H9 (cell line): Measurements from ENCODE around the gene ADAMTS3. TPM values are rescaled to one million over a fixed set of nuclear protein-coding genes. Genes with fewer than 3 reads are reported as not detected.

Experiments
- DNase-seq: peaks from one replicate; pipeline ENCODE4 v3.0.0-alpha.2; 2017
- H2AFZ ChIP-seq: one replicate; pipeline ENCODE4 v1.6.1; 2013; ENCODE audit warnings: mild to moderate bottlenecking, low read length, control low read depth, moderate library complexity
- H2AK5ac ChIP-seq: 2 replicates; pipeline ENCODE4 v1.6.1; 2013; ENCODE audit warnings: low read length, control low read depth, mixed read lengths; ENCODE audit not compliant: insufficient read length
- H2BK120ac ChIP-seq: one replicate; pipeline ENCODE4 v1.6.1; 2013; ENCODE audit warnings: low read depth, mild to moderate bottlenecking, low read length, control low read depth, inconsistent platforms; ENCODE audit not compliant: poor library complexity, severe bottlenecking
- H2BK12ac ChIP-seq: 2 replicates; pipeline ENCODE4 v1.6.1; 2013; ENCODE audit warnings: low read length, control low read depth, mixed read lengths, low read depth; ENCODE audit not compliant: insufficient read length
- H2BK15ac ChIP-seq: 2 replicates; pipeline ENCODE4 v1.6.1; 2013; ENCODE audit warnings: low read depth, low read length, control low read depth
- H2BK20ac ChIP-seq: one replicate; pipeline ENCODE4 v1.6.1; 2013; ENCODE audit warnings: low read depth, mild to moderate bottlenecking, low read length, control low read depth, inconsistent platforms; ENCODE audit not compliant: poor library complexity, severe bottlenecking
- H2BK5ac ChIP-seq: 2 replicates; pipeline ENCODE4 v1.6.1; 2013; ENCODE audit warnings: low read length, control low read depth, mixed read lengths; ENCODE audit not compliant: insufficient read length
- H3K14ac ChIP-seq: 2 replicates; pipeline ENCODE4 v1.6.1; 2013; ENCODE audit warnings: low read length, control low read depth; ENCODE audit not compliant: insufficient read depth
- H3K18ac ChIP-seq: 2 replicates; pipeline ENCODE4 v1.6.1; 2013; ENCODE audit warnings: low read depth, mild to moderate bottlenecking, mixed read lengths, low read length, control low read depth; ENCODE audit not compliant: insufficient read length
- H3K23ac ChIP-seq: 2 replicates; pipeline ENCODE4 v1.6.1; 2013; ENCODE audit warnings: low read length, control low read depth, mixed read lengths, low read depth; ENCODE audit not compliant: insufficient read length
- H3K23me2 ChIP-seq: 2 replicates; pipeline ENCODE4 v1.6.1; 2013; ENCODE audit warnings: low read depth, mild to moderate bottlenecking, mixed read lengths, low read length, control low read depth; ENCODE audit not compliant: insufficient read length, poor library complexity, severe bottlenecking
- H3K27ac ChIP-seq: 2 replicates; pipeline ENCODE4 v1.5.1; 2013; ENCODE audit warnings: low read length, control low read depth, mixed read lengths, low read depth; ENCODE audit not compliant: insufficient read length
- H3K27me3 ChIP-seq: 2 replicates; pipeline ENCODE4 v1.6.1; 2013; ENCODE audit warnings: low read length, control low read depth, inconsistent platforms; ENCODE audit not compliant: insufficient read depth
- H3K4ac ChIP-seq: 2 replicates; pipeline ENCODE4 v1.6.1; 2013; ENCODE audit warnings: low read depth, mild to moderate bottlenecking, control low read depth, inconsistent platforms, low read length, moderate library complexity
- H3K4me1 ChIP-seq: 2 replicates; pipeline ENCODE4 v1.6.1; 2013; ENCODE audit warnings: low read length, control low read depth, inconsistent platforms; ENCODE audit not compliant: insufficient read depth
- H3K4me2 ChIP-seq: 2 replicates; pipeline ENCODE4 v1.6.1; 2013; ENCODE audit warnings: low read length, control low read depth, mixed read lengths; ENCODE audit not compliant: insufficient read length, insufficient read depth
- H3K56ac ChIP-seq: 2 replicates; pipeline ENCODE4 v1.6.1; 2013; ENCODE audit warnings: low read depth, mild to moderate bottlenecking, mixed read lengths, low read length, control low read depth; ENCODE audit not compliant: insufficient read length
- H3K79me1 ChIP-seq: 2 replicates; pipeline ENCODE4 v1.6.1; 2013; ENCODE audit warnings: low read depth, mild to moderate bottlenecking, moderate library complexity, low read length, control low read depth, inconsistent platforms; ENCODE audit not compliant: insufficient read depth, poor library complexity, severe bottlenecking
- H3K79me2 ChIP-seq: 2 replicates; pipeline ENCODE4 v1.6.1; 2013; ENCODE audit warnings: low read length, control low read depth, inconsistent platforms; ENCODE audit not compliant: insufficient read depth
- H3K9ac ChIP-seq: 2 replicates; pipeline ENCODE4 v1.6.1; 2013; ENCODE audit warnings: low read length, control low read depth, mixed read lengths; ENCODE audit not compliant: insufficient read length; ENCODE audit errors: extremely low read depth
- H3K9me3 ChIP-seq: one replicate; pipeline ENCODE4 v1.6.1; 2013; ENCODE audit warnings: low read depth, low read length, inconsistent platforms; ENCODE audit not compliant: control insufficient read depth
- H3T11ph ChIP-seq: one replicate; pipeline ENCODE4 v1.6.1; 2013; ENCODE audit warnings: mild to moderate bottlenecking, low read length, control low read depth, inconsistent platforms
- H4K20me1 ChIP-seq: one replicate; pipeline ENCODE4 v1.6.1; 2013; ENCODE audit not compliant: control insufficient read depth, insufficient read length, insufficient read depth
- H4K5ac ChIP-seq: 2 replicates; pipeline ENCODE4 v1.6.1; 2013; ENCODE audit warnings: low read depth, mild to moderate bottlenecking, mixed read lengths, low read length, control low read depth; ENCODE audit not compliant: insufficient read length
- H4K8ac ChIP-seq: replicated peaks from 2 replicates; pipeline ENCODE4 v1.6.1; 2013; ENCODE audit warnings: low read length, control low read depth, mixed read lengths, low read depth; ENCODE audit not compliant: insufficient read length
- H4K91ac ChIP-seq: 2 replicates; pipeline ENCODE4 v1.6.1; 2013; ENCODE audit warnings: low read depth, mild to moderate bottlenecking, moderate library complexity, mixed read lengths, low read length, control low read depth; ENCODE audit not compliant: insufficient read length
- H3K27ac Mint-ChIP-seq, 3 experiments: 2 replicates in 2 of 3; 3 replicates in 1 of 3; pipeline ENCODE4 v1.8.0; 2020 to 2021; ENCODE audit warnings: mixed read lengths in 3 of 3, mild to moderate bottlenecking in 1 of 3, moderate library complexity in 1 of 3
- H3K27me3 Mint-ChIP-seq: 2 replicates; pipeline ENCODE4 v1.8.0; 2021; ENCODE audit warnings: low read depth, mild to moderate bottlenecking, moderate library complexity, mixed read lengths
- H3K36me3 Mint-ChIP-seq, 3 experiments: 2 replicates in 2 of 3; 3 replicates in 1 of 3; pipeline ENCODE4 v1.8.0; 2020 to 2021; ENCODE audit warnings: low read depth in 3 of 3, mixed read lengths in 3 of 3; ENCODE audit not compliant: insufficient read depth in 1 of 3
- H3K4me1 Mint-ChIP-seq, 2 experiments: 2 replicates each; pipeline ENCODE4 v1.8.0; 2020; ENCODE audit warnings: mixed read lengths in 2 of 2
- H3K4me3 Mint-ChIP-seq, 2 experiments: 2 replicates in 1 of 2; 3 replicates in 1 of 2; pipeline ENCODE4 v1.8.0; 2020 to 2021; ENCODE audit warnings: mild to moderate bottlenecking in 2 of 2, mixed read lengths in 2 of 2, moderate library complexity in 1 of 2
- H3K9me3 Mint-ChIP-seq, 2 experiments: 2 replicates in 1 of 2; 3 replicates in 1 of 2; pipeline ENCODE4 v1.8.0; 2020; ENCODE audit warnings: mild to moderate bottlenecking in 2 of 2, mixed read lengths in 2 of 2, moderate library complexity in 1 of 2
- WGBS: extraction: QIAGEN DNeasy Blood & Tissue Kit; methylation state at CpG from one replicate; pipeline ENCODE4 v1.1.7; 2013; ENCODE audit warnings: missing lambda C conversion rate, low lambda C conversion rate, mixed read lengths; ENCODE audit not compliant: insufficient read length; ENCODE audit errors: extremely low coverage; 5-methylcytosine and 5-hydroxymethylcytosine counted together
- total RNA-seq: library from RNA; stranded (reverse); gene quantifications from 2 replicates; pipeline ENCODE4 v1.2.1, GENCODE V29; 2021
- TF ChIP-seq, protein P1 (sequence below): fragments of 200-600 bp; sonication (generic); conservative IDR thresholded peaks from 3 replicates; pipeline ENCODE4 v1.8.0; 2021; ENCODE audit warnings: antibody characterized with exemption, mild to moderate bottlenecking

The ADAMTS3 gene
- total RNA-seq, 1 experiment from 2014 or later: 1.1 TPM

DNA sequence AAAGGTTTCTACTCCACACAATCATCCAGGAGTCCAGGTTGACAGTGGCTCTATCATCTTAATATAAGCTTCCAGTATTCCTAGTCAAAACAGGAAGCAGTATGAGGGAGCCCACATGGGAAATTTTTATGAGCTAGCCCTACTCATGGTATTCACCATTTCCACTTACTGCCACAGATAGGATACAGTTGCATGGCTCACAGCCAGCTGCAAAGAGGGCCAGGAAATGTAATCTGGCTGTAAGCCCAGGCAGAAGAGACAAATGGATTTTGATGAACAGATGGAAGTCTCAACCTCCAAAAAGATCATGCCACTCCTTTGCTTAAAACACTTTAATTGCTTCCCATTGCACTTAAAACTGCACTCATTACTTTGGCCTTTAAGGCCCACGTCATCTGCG lies 150.6 kb downstream of the ADAMTS3 start:
- Histone ChIP-seq H2AK5ac (no peak overlapping the region), H4K91ac (no peak overlapping the region), H2BK120ac (no peak overlapping the region), H3K18ac (no peak overlapping the region), H3T11ph (no peak overlapping the region), H2BK12ac (no peak overlapping the region), H3K4me2 (no peak overlapping the region), H3K56ac (no peak overlapping the region), H4K8ac (no peak overlapping the region), H3K4ac (no peak overlapping the region), H3K79me1 (no peaks in the 10 kb centered on the region), H4K20me1 (no peaks in the 10 kb centered on the region), H4K5ac (no peak overlapping the region), H3K9me3 (no peaks in the 10 kb centered on the region), H3K23ac (no peak overlapping the region), H3K14ac (no peak overlapping the region), H3K9ac (no peak overlapping the region), H3K27ac (no peak overlapping the region), H3K23me2 (no peaks in the 10 kb centered on the region), H2BK5ac (no peak overlapping the region), H2BK15ac (no peak overlapping the region), H3K79me2 (no peaks in the 10 kb centered on the region), H2BK20ac (no peak overlapping the region), H3K4me1 (no peaks in the 10 kb centered on the region), H2AFZ (no peak overlapping the region), H3K27me3 (no peaks in the 10 kb centered on the region)
- H3K4me1 Mint-ChIP-seq: no peaks in the 10 kb centered on the region
- no peak overlapping the region for H3K4me3 Mint-ChIP-seq
- H3K27ac Mint-ChIP-seq: no peak overlapping the region
- H3K9me3 Mint-ChIP-seq: no peaks in the 10 kb centered on the region
- H3K27me3 Mint-ChIP-seq: no peaks in the 10 kb centered on the region
- WGBS: no CpG with 5 or more reads among the region's 2 CpGs
- H3K36me3 Mint-ChIP-seq: no peaks in the 10 kb centered on the region
- DNase-seq: no peak
- TF ChIP-seq, protein P1, sequence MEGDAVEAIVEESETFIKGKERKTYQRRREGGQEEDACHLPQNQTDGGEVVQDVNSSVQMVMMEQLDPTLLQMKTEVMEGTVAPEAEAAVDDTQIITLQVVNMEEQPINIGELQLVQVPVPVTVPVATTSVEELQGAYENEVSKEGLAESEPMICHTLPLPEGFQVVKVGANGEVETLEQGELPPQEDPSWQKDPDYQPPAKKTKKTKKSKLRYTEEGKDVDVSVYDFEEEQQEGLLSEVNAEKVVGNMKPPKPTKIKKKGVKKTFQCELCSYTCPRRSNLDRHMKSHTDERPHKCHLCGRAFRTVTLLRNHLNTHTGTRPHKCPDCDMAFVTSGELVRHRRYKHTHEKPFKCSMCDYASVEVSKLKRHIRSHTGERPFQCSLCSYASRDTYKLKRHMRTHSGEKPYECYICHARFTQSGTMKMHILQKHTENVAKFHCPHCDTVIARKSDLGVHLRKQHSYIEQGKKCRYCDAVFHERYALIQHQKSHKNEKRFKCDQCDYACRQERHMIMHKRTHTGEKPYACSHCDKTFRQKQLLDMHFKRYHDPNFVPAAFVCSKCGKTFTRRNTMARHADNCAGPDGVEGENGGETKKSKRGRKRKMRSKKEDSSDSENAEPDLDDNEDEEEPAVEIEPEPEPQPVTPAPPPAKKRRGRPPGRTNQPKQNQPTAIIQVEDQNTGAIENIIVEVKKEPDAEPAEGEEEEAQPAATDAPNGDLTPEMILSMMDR: no peak
